Hippocampal formation (tissue), 2 donors: ENCODE data around the gene LGR5.
A peak's percentile ranks its signal among the peaks of the same experiment; 100 is the strongest.

Experiments used
- DNase-seq, 2 donors: peaks; one replicate each; lab custom pipeline; 2025; lab: John Stamatoyannopoulos, UW

LGR5 gene

GRCh38 chr12:71594214-71594948, 154.8 kb downstream of the LGR5 start:
- no peak for DNase-seq

- DNase-seq, result no peak
Measured at GRCh38 chr12:71599210-71599609, 159.6 kb downstream of the LGR5 start.

- no peak for DNase-seq
Measured at GRCh38 chr12:71601546-71601945, 161.9 kb downstream of the LGR5 start.

- no peak for DNase-seq
Measured at GRCh38 chr12:71602761-71603577, 163.4 kb downstream of the LGR5 start.

- no peak for DNase-seq
Measured at GRCh38 chr12:71605039-71605438, 165.4 kb downstream of the LGR5 start.

GRCh38 chr12:71607494-71608330, 168.1 kb downstream of the LGR5 start:
- peak in 1 of 2 donors; percentile 51 for DNase-seq

- no peak for DNase-seq
Measured at GRCh38 chr12:71610031-71610795, 170.6 kb downstream of the LGR5 start.

GRCh38 chr12:71621938-71622337, 182.3 kb downstream of the LGR5 start:
- DNase-seq, result no peak

GRCh38 chr12:71625476-71625875, 185.9 kb downstream of the LGR5 start:
- no peak for DNase-seq

- DNase-seq, result no peak
Measured at GRCh38 chr12:71626098-71626497, 186.5 kb downstream of the LGR5 start.

GRCh38 chr12:71626768-71627167, 187.2 kb downstream of the LGR5 start:
- no peak for DNase-seq

- no peak for DNase-seq
Measured at GRCh38 chr12:71627438-71628002, 187.9 kb downstream of the LGR5 start.
